Measurements from ENCODE around the gene ITPR2.

ITPR2 gene

DNA sequence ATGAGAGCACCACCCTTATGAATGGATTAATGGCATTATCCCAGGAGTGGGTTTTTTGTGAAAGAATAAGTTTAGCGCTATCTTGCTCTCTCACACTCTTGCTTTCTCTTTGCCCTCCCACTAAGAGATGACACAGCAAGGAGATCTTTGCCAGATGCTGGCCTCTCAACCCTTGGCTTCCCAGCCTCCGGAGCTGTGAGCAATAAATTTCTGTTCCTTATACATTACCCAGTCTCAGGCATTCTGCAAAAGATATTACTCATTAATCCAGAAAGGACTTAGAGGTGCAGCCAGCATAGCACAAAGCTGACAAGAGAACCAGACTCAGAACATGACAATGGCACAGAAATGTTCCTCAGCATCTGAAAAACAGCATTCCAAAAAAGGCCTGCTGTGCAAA, 190.6 kb downstream of the ITPR2 start:
- H3K4me1 ChIP-seq = no peaks in the 10 kb centered on the region
- H3K4me3 ChIP-seq = no peak overlapping the region
- no peaks in the 10 kb centered on the region for H3K27me3 ChIP-seq
- H3K4me2 ChIP-seq = no peak overlapping the region
- TF ChIP-seq Cebpa-rat (IDR thresholded peaks at IDR 0.05) = no peak
- H3K9ac ChIP-seq = no peak overlapping the region
- H3K36me3 ChIP-seq = peaks cover 0 to 52% (median 0%) of the 10 kb centered on the region in 11 experiments; a peak in 5 of 22 replicates
- H3K27ac ChIP-seq = no peak overlapping the region
- no peaks in the 10 kb centered on the region for H3K9me3 ChIP-seq (replicated peaks in 1 of 11)
- H4K20me1 ChIP-seq = no peaks in the 10 kb centered on the region

GRCh38 chr12:26636710-26637328, 196.2 kb downstream of the ITPR2 start:
- H3K27ac ChIP-seq = no peak overlapping the region
- H3K27me3 ChIP-seq = no peaks in the 10 kb centered on the region
- no peaks in the 10 kb centered on the region for H4K20me1 ChIP-seq
- no peak overlapping the region for H3K4me2 ChIP-seq
- peaks cover 0 to 51% (median 0%) of the 10 kb centered on the region in 11 experiments; a peak in 6 of 22 replicates for H3K36me3 ChIP-seq
- H3K4me1 ChIP-seq = no peaks in the 10 kb centered on the region
- H3K4me3 ChIP-seq = no peak overlapping the region
- no peaks in the 10 kb centered on the region for H3K9me3 ChIP-seq (replicated peaks in 1 of 11)
- no peak for TF ChIP-seq Cebpa-rat (IDR thresholded peaks at IDR 0.05)
- H3K9ac ChIP-seq = no peak overlapping the region

- H3K27me3 ChIP-seq = no peaks in the 10 kb centered on the region
- no peak overlapping the region for H3K27ac ChIP-seq
- H3K4me1 ChIP-seq = no peaks in the 10 kb centered on the region
- no peak overlapping the region for H3K9ac ChIP-seq
- peaks cover 0 to 65% (median 0%) of the 10 kb centered on the region in 11 experiments; a peak in 6 of 22 replicates for H3K36me3 ChIP-seq
- no peaks in the 10 kb centered on the region for H3K9me3 ChIP-seq (replicated peaks in 1 of 11)
- H4K20me1 ChIP-seq = no peaks in the 10 kb centered on the region
- H3K4me3 ChIP-seq = no peak overlapping the region
- no peak for TF ChIP-seq Cebpa-rat (IDR thresholded peaks at IDR 0.05)
- H3K4me2 ChIP-seq = no peak overlapping the region
Measured at GRCh38 chr12:26633591-26634210, 199.3 kb downstream of the ITPR2 start.

DNA sequence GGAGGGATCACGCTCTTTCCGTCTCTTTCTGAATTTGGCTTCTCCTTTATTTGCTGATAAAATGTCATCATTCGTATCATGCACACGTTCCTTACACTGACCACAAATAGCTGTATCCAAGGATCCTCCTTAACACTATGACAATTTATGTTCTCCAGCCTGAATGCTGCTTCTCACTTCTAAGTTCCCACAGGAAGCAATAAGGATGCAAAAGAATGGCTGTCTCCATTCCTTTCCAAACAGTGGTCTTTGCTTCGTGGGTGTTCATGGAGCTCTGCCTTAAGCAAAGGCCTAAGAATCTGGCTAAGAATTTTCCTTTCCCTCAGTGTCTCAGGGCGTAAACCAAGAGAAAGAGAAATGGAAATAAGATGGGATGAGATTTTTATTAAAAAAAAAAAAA, 200.2 kb downstream of the ITPR2 start:
- no peaks in the 10 kb centered on the region for H3K9me3 ChIP-seq (replicated peaks in 1 of 11)
- no peak for TF ChIP-seq Cebpa-rat (IDR thresholded peaks at IDR 0.05)
- H3K27ac ChIP-seq = no peak overlapping the region
- no peaks in the 10 kb centered on the region for H3K4me1 ChIP-seq
- H3K36me3 ChIP-seq = peaks cover 0 to 69% (median 0%) of the 10 kb centered on the region in 11 experiments; a peak in 6 of 22 replicates
- no peak overlapping the region for H3K9ac ChIP-seq
- no peak overlapping the region for H3K4me3 ChIP-seq
- H3K4me2 ChIP-seq = no peak overlapping the region
- no peaks in the 10 kb centered on the region for H4K20me1 ChIP-seq
- no peaks in the 10 kb centered on the region for H3K27me3 ChIP-seq

DNA sequence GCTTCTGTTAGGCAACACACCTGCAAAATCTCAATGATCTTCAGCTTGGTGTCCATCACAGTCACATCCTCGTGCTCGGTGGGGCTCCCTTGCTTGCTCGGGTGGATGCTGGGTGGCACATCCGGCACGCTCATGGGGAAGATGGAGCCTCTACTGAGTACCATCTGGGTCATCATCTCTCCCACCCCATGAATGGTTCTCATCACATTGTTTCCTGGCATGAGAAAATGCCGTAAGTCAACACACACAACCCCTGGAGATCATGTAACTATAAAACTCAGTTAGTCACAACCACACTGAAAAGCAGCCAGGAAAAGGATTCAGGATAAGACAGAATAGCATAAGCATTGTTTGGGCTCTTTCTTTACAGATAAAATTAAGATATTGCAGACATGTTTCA, 201.1 kb downstream of the ITPR2 start:
- no peaks in the 10 kb centered on the region for H3K27me3 ChIP-seq
- H3K9ac ChIP-seq = no peak overlapping the region
- H3K4me1 ChIP-seq = no peaks in the 10 kb centered on the region
- H3K4me3 ChIP-seq = no peak overlapping the region
- TF ChIP-seq Cebpa-rat (IDR thresholded peaks at IDR 0.05) = no peak
- H3K9me3 ChIP-seq (replicated peaks in 1 of 11) = no peaks in the 10 kb centered on the region
- H4K20me1 ChIP-seq = no peaks in the 10 kb centered on the region
- peaks cover 0 to 74% (median 0%) of the 10 kb centered on the region in 11 experiments; a peak in 6 of 22 replicates for H3K36me3 ChIP-seq
- no peak overlapping the region for H3K27ac ChIP-seq
- H3K4me2 ChIP-seq = no peak overlapping the region

DNA sequence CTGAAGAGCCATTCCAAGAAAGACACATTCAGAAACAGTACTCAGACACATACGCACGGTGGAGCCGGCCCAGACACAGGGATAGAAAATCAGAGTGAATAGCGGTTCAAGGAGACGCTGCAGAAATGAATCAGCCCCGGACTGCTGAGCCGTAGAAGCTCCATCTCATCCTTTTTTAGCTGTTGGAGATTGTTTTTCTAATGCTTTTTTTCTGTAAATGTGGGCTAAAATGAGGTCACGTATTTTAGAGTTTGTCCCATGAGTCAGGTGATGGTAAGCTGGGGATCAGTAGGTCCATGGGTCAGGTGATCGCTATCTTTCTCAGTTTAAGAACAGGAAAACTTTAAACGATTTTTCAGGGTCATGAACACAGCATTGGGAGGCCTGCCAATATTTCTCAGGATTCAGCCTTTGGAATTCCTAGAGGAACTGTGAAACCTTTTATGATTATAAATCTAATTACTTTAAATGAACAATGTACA, 202.4 kb downstream of the ITPR2 start:
- Histone ChIP-seq H3K27ac (no peak overlapping the region), H3K4me2 (no peak overlapping the region), H3K4me1 (no peaks in the 10 kb centered on the region), H3K9me3 (replicated peaks in 1 of 11) (no peaks in the 10 kb centered on the region), H4K20me1 (no peaks in the 10 kb centered on the region), H3K4me3 (no peak overlapping the region), H3K9ac (no peak overlapping the region), H3K36me3 (peaks cover 0 to 79% (median 4%) of the 10 kb centered on the region in 11 experiments; a peak in 8 of 22 replicates), H3K27me3 (no peaks in the 10 kb centered on the region)
- no peak for TF ChIP-seq Cebpa-rat (IDR thresholded peaks at IDR 0.05)

- H3K4me2 ChIP-seq = no peak overlapping the region
- no peak overlapping the region for H3K9ac ChIP-seq
- H3K4me3 ChIP-seq = no peak overlapping the region
- no peaks in the 10 kb centered on the region for H4K20me1 ChIP-seq
- H3K4me1 ChIP-seq = no peaks in the 10 kb centered on the region
- peaks cover 0 to 83% (median 4%) of the 10 kb centered on the region in 11 experiments; a peak in 8 of 22 replicates for H3K36me3 ChIP-seq
- no peak overlapping the region for H3K27ac ChIP-seq
- no peak for TF ChIP-seq Cebpa-rat (IDR thresholded peaks at IDR 0.05)
- H3K9me3 ChIP-seq (replicated peaks in 1 of 11) = no peaks in the 10 kb centered on the region
- no peaks in the 10 kb centered on the region for H3K27me3 ChIP-seq
Measured at GRCh38 chr12:26629864-26630263, 203.1 kb downstream of the ITPR2 start.

DNA sequence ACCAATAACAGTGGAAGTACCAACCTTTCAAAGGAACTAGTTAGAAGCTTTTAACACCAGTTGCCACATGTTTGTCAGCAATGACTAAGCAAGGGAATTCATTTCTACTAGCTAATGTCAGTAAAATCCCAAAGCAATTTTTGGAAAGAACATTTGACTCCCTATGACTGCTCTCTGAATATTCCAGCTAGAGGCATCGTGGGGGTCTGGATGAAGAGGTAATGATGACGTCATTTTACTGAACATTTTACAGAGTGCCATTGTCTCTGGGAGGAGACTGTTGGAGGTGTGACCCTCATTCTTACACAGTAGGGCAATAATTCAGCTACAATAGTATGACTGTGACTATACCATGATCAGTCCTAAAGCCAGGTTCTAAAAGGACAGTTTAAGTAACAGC, 204.8 kb downstream of the ITPR2 start:
- Histone ChIP-seq H3K4me3 (no peak overlapping the region), H3K9ac (no peak overlapping the region), H3K4me2 (no peak overlapping the region), H3K27me3 (no peaks in the 10 kb centered on the region), H3K27ac (no peak overlapping the region), H3K4me1 (no peaks in the 10 kb centered on the region), H4K20me1 (no peaks in the 10 kb centered on the region), H3K36me3 (peaks cover 0 to 86% (median 4%) of the 10 kb centered on the region in 11 experiments; a peak in 8 of 22 replicates), H3K9me3 (replicated peaks in 1 of 11) (no peaks in the 10 kb centered on the region)
- no peak for TF ChIP-seq Cebpa-rat (IDR thresholded peaks at IDR 0.05)

DNA sequence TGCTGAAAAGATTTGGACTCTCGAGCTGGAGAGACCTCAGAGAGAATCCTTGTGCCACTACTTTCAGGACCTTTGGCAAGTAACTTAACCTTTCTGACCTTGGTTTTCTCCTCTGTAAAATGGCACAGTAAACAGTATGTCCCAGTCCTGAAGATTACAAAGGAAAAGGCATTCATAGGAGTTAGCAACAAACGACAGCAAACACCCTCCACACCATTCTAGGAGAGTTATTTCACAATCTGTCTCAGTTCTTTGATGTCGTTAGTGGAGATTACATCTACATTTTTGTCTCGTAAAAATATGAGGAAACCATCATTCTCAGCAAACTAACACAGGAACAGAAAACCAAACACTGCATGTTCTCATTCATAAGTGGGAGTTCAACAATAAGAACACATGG, 205.7 kb downstream of the ITPR2 start:
- TF ChIP-seq Cebpa-rat (IDR thresholded peaks at IDR 0.05) = no peak; a peak in 1 of 22 replicates
- H3K36me3 ChIP-seq = peaks cover 0 to 95% (median 4%) of the 10 kb centered on the region in 11 experiments; a peak in 9 of 22 replicates
- H3K4me3 ChIP-seq = no peak overlapping the region
- H3K9ac ChIP-seq = no peak overlapping the region
- H3K4me2 ChIP-seq = no peak overlapping the region
- H3K27me3 ChIP-seq = no peaks in the 10 kb centered on the region
- no peaks in the 10 kb centered on the region for H4K20me1 ChIP-seq
- peaks cover 0 to 7% (median 0%) of the 10 kb centered on the region in 10 experiments; a peak in 1 of 20 replicates for H3K4me1 ChIP-seq
- no peak overlapping the region for H3K27ac ChIP-seq
- H3K9me3 ChIP-seq (replicated peaks in 1 of 11) = no peaks in the 10 kb centered on the region
